Upper lobe of left lung (tissue), 6 donors: Measurements from ENCODE around the gene CCNY. TPM values are rescaled to one million over a fixed set of nuclear protein-coding genes. Genes with fewer than 3 reads are reported as not detected.
A peak's percentile ranks its signal among the peaks of the same experiment; 100 is the strongest.

ENCODE experiments used
- ATAC-seq, 2 donors: fragments of 200-7000 bp; cut with Tn5 transposase; one replicate each; pipeline ENCODE4 v1.9.1; 2022; ENCODE audit warnings: mild to moderate bottlenecking in 2 of 2, moderate library complexity in 2 of 2; ENCODE audit not compliant: low FRiP score in 2 of 2
- DNase-seq, 2 donors: peaks; one replicate each; pipeline ENCODE4 v3.0.0-alpha.2; 2019 to 2020
- H3K27ac ChIP-seq, 4 donors: fragments of 200-600 bp; sonication (generic); one replicate each; pipeline ENCODE4 v1.5.1; 2016 to 2019
- H3K27me3 ChIP-seq, 4 donors: fragments of 200-600 bp; sonication (generic); one replicate each; pipeline ENCODE4 v1.5.1; 2017 to 2019
- H3K36me3 ChIP-seq, 4 donors: fragments of 200-600 bp; sonication (generic); one replicate each; pipeline ENCODE4 v1.5.1; 2016 to 2019
- H3K4me1 ChIP-seq, 4 donors: fragments of 200-600 bp; sonication (generic); one replicate each; pipeline ENCODE4 v1.5.1; 2018 to 2019
- H3K4me3 ChIP-seq, 4 donors: fragments of 200-600 bp; sonication (generic); one replicate each; pipeline ENCODE4 v1.5.1; 2017 to 2019; ENCODE audit warnings: mild to moderate bottlenecking in 2 of 4, moderate library complexity in 1 of 4
- H3K9me3 ChIP-seq, 4 donors: fragments of 200-600 bp; sonication (generic); one replicate each; pipeline ENCODE4 v1.5.1; 2018 to 2019
- CTCF ChIP-seq, 6 experiments: fragments of 450-650 bp in 4 of 6; fragments of 200-600 bp in 2 of 6; sonication (generic) in 2 of 6; IDR thresholded peaks; one replicate each; pipeline ENCODE4 v1.5.1; 2016 to 2019; ENCODE audit warnings: antibody characterized with exemption in 6 of 6
- EP300 ChIP-seq, 4 donors: sonication (generic); formaldehyde crosslinking; IDR thresholded peaks; one replicate each; pipeline ENCODE4 v1.5.1; 2017; ENCODE audit warnings: antibody characterized with exemption in 4 of 4, control low read depth in 2 of 4
- POLR2A ChIP-seq, 4 donors: fragments of 450-650 bp; IDR thresholded peaks; one replicate each; pipeline ENCODE4 v1.5.1; 2016 to 2017; ENCODE audit warnings: antibody characterized with exemption in 4 of 4, mild to moderate bottlenecking in 2 of 4
- POLR2AphosphoS5 ChIP-seq, 2 donors: sonication (generic); formaldehyde crosslinking; IDR thresholded peaks; one replicate each; pipeline ENCODE4 v1.5.1; 2017; ENCODE audit warnings: antibody characterized with exemption in 2 of 2
- WGBS, 2 donors: methylation state at CpG; one replicate each; pipeline ENCODE4 v1.1.5; 2017 to 2018; 5-methylcytosine and 5-hydroxymethylcytosine counted together
- total RNA-seq, 6 donors: library from RNA; depleted of rRNA in 4 of 6; stranded (reverse); fragments of >200 nt in 4 of 6; gene quantifications; one replicate each; pipeline versions ENCODE4 v1.1.0 to v1.2.1, GENCODE V29; 2016 to 2021
- donor health status: DM: no; HTN: no; CAD: no; lungs with moderate emphysema.
- donor health status: DM: no; HTN: yes; CAD: no; lungs with severe emphysema.

The CCNY gene
- total RNA-seq, 6 donors from 2014 or later, result 22.0 to 80.8 (median 52.5) TPM

- H3K4me3 ChIP-seq, result no peak overlapping the region
- no peaks in the 10 kb centered on the region for H3K36me3 ChIP-seq
- no peaks in the 10 kb centered on the region for H3K27me3 ChIP-seq
- peaks cover 0 to 11% (median 9%) of the 10 kb centered on the region in 4 donors for H3K4me1 ChIP-seq
- H3K9me3 ChIP-seq, result peaks cover 0 to 6% (median 0%) of the 10 kb centered on the region in 4 donors
- ATAC-seq (no peak), DNase-seq (no peak)
- H3K27ac ChIP-seq, result no peak overlapping the region
- TF ChIP-seq CTCF (IDR thresholded peaks at IDR 0.05) (no peak), POLR2AphosphoS5 (IDR thresholded peaks at IDR 0.05) (no peak), POLR2A (IDR thresholded peaks at IDR 0.05) (no peak)
- WGBS, 2 donors, result 85 to 90% methylated on average over 9 of the region's 9 CpGs
Observed at GRCh38 chr10:35326466-35327235, 9.7 kb upstream of the CCNY start.

- TF ChIP-seq EP300 (IDR thresholded peaks at IDR 0.05), result no peak
- TF ChIP-seq POLR2A (IDR thresholded peaks at IDR 0.05), result no peak
- TF ChIP-seq POLR2AphosphoS5 (IDR thresholded peaks at IDR 0.05), result no peak
- WGBS, 2 donors, result 88 to 89% methylated on average over 7 of the region's 7 CpGs
- Histone ChIP-seq H3K27ac (no peak overlapping the region), H3K27me3 (no peaks in the 10 kb centered on the region), H3K4me3 (no peak overlapping the region), H3K4me1 (peaks cover 0 to 22% (median 16%) of the 10 kb centered on the region in 4 donors), H3K36me3 (no peaks in the 10 kb centered on the region), H3K9me3 (peaks cover 0 to 2% (median 0%) of the 10 kb centered on the region in 4 donors)
- ATAC-seq (no peak), DNase-seq (no peak)
Observed at GRCh38 chr10:35327790-35328403, 8.4 kb upstream of the CCNY start.

GRCh38 chr10:35328404-35329037 is 7.8 kb upstream of the CCNY start:
- no peaks in the 10 kb centered on the region for H3K27me3 ChIP-seq
- TF ChIP-seq POLR2AphosphoS5 (IDR thresholded peaks at IDR 0.05), result no peak
- TF ChIP-seq POLR2A (IDR thresholded peaks at IDR 0.05), result no peak
- no peak for TF ChIP-seq EP300 (IDR thresholded peaks at IDR 0.05)
- no peak for TF ChIP-seq CTCF (IDR thresholded peaks at IDR 0.05)
- WGBS, 2 donors, result 43 to 67% methylated on average over 2 of the region's 2 CpGs
- H3K4me1 ChIP-seq, result peaks cover 0 to 27% (median 17%) of the 10 kb centered on the region in 4 donors
- no peak overlapping the region for H3K4me3 ChIP-seq
- H3K9me3 ChIP-seq, result no peaks in the 10 kb centered on the region
- ATAC-seq (no peak), DNase-seq (no peak)
- no peak overlapping the region for H3K27ac ChIP-seq
- no peaks in the 10 kb centered on the region for H3K36me3 ChIP-seq

- WGBS, 2 donors, result 68 to 73% methylated on average over 4 of the region's 4 CpGs
- no peak for ATAC-seq
- H3K27ac ChIP-seq, result peak overlapping the region in 1 of 4 donors; percentile 44
- H3K4me3 ChIP-seq, result no peak overlapping the region
- no peak for DNase-seq
- no peaks in the 10 kb centered on the region for H3K27me3 ChIP-seq
- no peak for TF ChIP-seq POLR2A (IDR thresholded peaks at IDR 0.05)
- no peak for TF ChIP-seq POLR2AphosphoS5 (IDR thresholded peaks at IDR 0.05)
- TF ChIP-seq CTCF (IDR thresholded peaks at IDR 0.05), result no peak
- no peak for TF ChIP-seq EP300 (IDR thresholded peaks at IDR 0.05)
- no peaks in the 10 kb centered on the region for H3K36me3 ChIP-seq
- H3K9me3 ChIP-seq, result no peaks in the 10 kb centered on the region
- peaks cover 7 to 36% (median 25%) of the 10 kb centered on the region in 4 donors for H3K4me1 ChIP-seq
Observed at GRCh38 chr10:35329520-35329919, 6.8 kb upstream of the CCNY start.
